ENCODE data around the gene PLEKHO2. TPM values are rescaled to one million over a fixed set of nuclear protein-coding genes. Genes with fewer than 3 reads are reported as not detected.
A peak's percentile ranks its signal among the peaks of the same experiment; 100 is the strongest.
"Not testable (repeated sequence)": the region's sequence is repeated elsewhere in the genome, so short reads cannot be mapped to it uniquely, and the experiment has no call there.

PLEKHO2 gene
- total RNA-seq, 4 donors from 2014 or later: 41.5 to 103 (median 51.2) TPM

- no peak for DNase-seq (ENCODE audit: extremely low spot score)
- intact Hi-C loops (cut with DNase I): no loop called here
- peaks cover 0 to 32% (median 26%) of the 10 kb centered on the region in 4 donors for H3K4me1 ChIP-seq
- H3K9me3 ChIP-seq: no peaks in the 10 kb centered on the region
- 59% methylated on average over 6 of the region's 6 CpGs for WGBS
- no peak overlapping the region for H3K27ac ChIP-seq (replicated peaks in 1 of 4)
- H3K4me3 ChIP-seq: no peak overlapping the region
- H3K27me3 ChIP-seq: no peaks in the 10 kb centered on the region
- no peaks in the 10 kb centered on the region for H3K36me3 ChIP-seq
- TF ChIP-seq POLR2A (IDR thresholded peaks at IDR 0.05; ENCODE audit: low read depth): no peak
- no peak for TF ChIP-seq POLR2AphosphoS5 (IDR thresholded peaks at IDR 0.05)
- TF ChIP-seq CTCF (IDR thresholded peaks at IDR 0.05): no peak
Measured at GRCh38 chr15:64813075-64813474, 28.6 kb upstream of the PLEKHO2 start.

- H3K4me3 ChIP-seq; H3K27ac ChIP-seq (replicated peaks in 1 of 4); H3K27me3 ChIP-seq; H3K36me3 ChIP-seq; H3K9me3 ChIP-seq; intact Hi-C loops (cut with DNase I); DNase-seq (ENCODE audit: extremely low spot score): not testable (repeated sequence)
- H3K4me1 ChIP-seq: peaks cover 0 to 20% (median 14%) of the 10 kb centered on the region in 4 donors
- WGBS: 92% methylated on average over 8 of the region's 8 CpGs
Measured at GRCh38 chr15:64814283-64814682, 27.4 kb upstream of the PLEKHO2 start.

- DNase-seq (ENCODE audit: extremely low spot score); H3K9me3 ChIP-seq; H3K27ac ChIP-seq (replicated peaks in 1 of 4); H3K27me3 ChIP-seq; intact Hi-C loops (cut with DNase I); H3K4me3 ChIP-seq; H3K36me3 ChIP-seq: not testable (repeated sequence)
- WGBS: 77% methylated on average over 4 of the region's 4 CpGs
- H3K4me1 ChIP-seq: peaks cover 0 to 13% (median 7%) of the 10 kb centered on the region in 4 donors
Measured at GRCh38 chr15:64814965-64815364, 26.8 kb upstream of the PLEKHO2 start.

GRCh38 chr15:64816452-64816851 is 25.3 kb upstream of the PLEKHO2 start:
- WGBS: 92% methylated on average over 2 of the region's 13 CpGs
- no peaks in the 10 kb centered on the region for H3K36me3 ChIP-seq
- no peak overlapping the region for H3K4me3 ChIP-seq
- intact Hi-C loops (cut with DNase I): no loop called here
- H3K27me3 ChIP-seq: no peaks in the 10 kb centered on the region
- no peaks in the 10 kb centered on the region for H3K4me1 ChIP-seq
- H3K9me3 ChIP-seq: no peaks in the 10 kb centered on the region
- DNase-seq (ENCODE audit: extremely low spot score): no peak
- TF ChIP-seq EP300 (IDR thresholded peaks at IDR 0.05) (no peak), CTCF (IDR thresholded peaks at IDR 0.05) (no peak), POLR2A (IDR thresholded peaks at IDR 0.05; ENCODE audit: low read depth) (no peak), POLR2AphosphoS5 (IDR thresholded peaks at IDR 0.05) (no peak)
- H3K27ac ChIP-seq (replicated peaks in 1 of 4): no peak overlapping the region

GRCh38 chr15:64824929-64825430 is 16.7 kb upstream of the PLEKHO2 start:
- H3K27me3 ChIP-seq: no peaks in the 10 kb centered on the region
- peak overlapping the region; percentile 42 to 82 (median 74) for H3K27ac ChIP-seq (replicated peaks in 1 of 4)
- intact Hi-C loops (cut with DNase I): loop anchor here (10.0 kb wide), 1 partner anchor 160 kb away; the partner anchor contains the start of gene SPG21
- DNase-seq (ENCODE audit: extremely low spot score): no peak
- H3K9me3 ChIP-seq: no peaks in the 10 kb centered on the region
- H3K4me3 ChIP-seq: peak overlapping the region; percentile 45 to 53 (median 51)
- peaks cover 18 to 43% (median 33%) of the 10 kb centered on the region in 4 donors for H3K4me1 ChIP-seq
- TF ChIP-seq POLR2AphosphoS5 (IDR thresholded peaks at IDR 0.05) (no peak), EP300 (IDR thresholded peaks at IDR 0.05) (no peak)
- WGBS: 2% methylated on average over 17 of the region's 17 CpGs
- no peaks in the 10 kb centered on the region for H3K36me3 ChIP-seq

- 18% methylated on average over 12 of the region's 35 CpGs for whole genome bisulfite sequencing
- Histone ChIP-seq H3K4me3 (peak within 1 kb of the TSS; percentile 58 to 64 (median 61)), H3K9me3 (no peaks in the 10 kb centered on the region), H3K4me1 (peaks cover 18 to 43% (median 33%) of the 10 kb centered on the region in 4 donors), H3K27ac (replicated peaks in 1 of 4) (peak within 1 kb of the TSS; percentile 69 to 82 (median 76)), H3K27me3 (no peaks in the 10 kb centered on the region), H3K36me3 (no peaks in the 10 kb centered on the region)
- peak; percentile 89 to 90 for TF ChIP-seq POLR2AphosphoS5 (IDR thresholded peaks at IDR 0.05)
- peak in 1 of 3 experiments; percentile 16 for TF ChIP-seq CTCF (IDR thresholded peaks at IDR 0.05)
- no peak for TF ChIP-seq POLR2A (IDR thresholded peaks at IDR 0.05; ENCODE audit: low read depth)
- no peak for TF ChIP-seq EP300 (IDR thresholded peaks at IDR 0.05)
- intact Hi-C loops (cut with DNase I): loop anchor here (10.0 kb wide), 1 partner anchor 159 kb away; the partner anchor contains the start of gene SPG21
- peak; percentile 98 for DNase-seq (ENCODE audit: extremely low spot score)
Measured at GRCh38 chr15:64825431-64826294, 16.1 kb upstream of the PLEKHO2 start, which contains the start of gene PIF1. Gene PIF1, minus strand, starts transcription at chr15:64825647. Its CDS starts 1,312 bp downstream, at chr15:64824335.

Measured in esophagus muscularis mucosa (tissue), 4 donors.